ENCODE results near the gene NEMF. TPM values are rescaled to one million over a fixed set of nuclear protein-coding genes. Genes with fewer than 3 reads are reported as not detected.

Gene NEMF
- total RNA-seq, 1 experiment from 2014 or later = 62.7 TPM

GRCh38 chr14:49853572-49854375 lies 1.2 kb upstream of the NEMF start:
- Mint-ChIP-seq H3K4me1 (ENCODE audit: low read depth, unreplicated experiment) (peaks cover 6% of the 10 kb centered on the region), H3K27me3 (ENCODE audit: insufficient read depth, unreplicated experiment) (no peaks in the 10 kb centered on the region), H3K27ac (ENCODE audit: unreplicated experiment) (peak overlapping the region; percentile 99), H3K36me3 (ENCODE audit: insufficient read depth, unreplicated experiment) (peaks cover 27% of the 10 kb centered on the region), H3K4me3 (ENCODE audit: unreplicated experiment) (peak overlapping the region; percentile 100), H3K9me3 (ENCODE audit: unreplicated experiment) (no peaks in the 10 kb centered on the region)
- Histone ChIP-seq H3K4me3 (ENCODE audit: low read depth, low read length) (peak overlapping the region; percentile 84), H3K36me3 (ENCODE audit: control insufficient read depth, insufficient read depth, low read length) (peaks cover 2% of the 10 kb centered on the region), H3K4me1 (peaks cover 9% of the 10 kb centered on the region; the same call in 1 of the 2 replicates), H3K27me3 (replicated peaks; ENCODE audit: control insufficient read depth, insufficient read depth, low read length) (no peaks in the 10 kb centered on the region), H3K9me3 (no peaks in the 10 kb centered on the region)
- POLR2A ChIA-PET = interaction anchor here (1.1 to 2.8 kb wide), 2 partner anchors 8 to 220 kb away, joined by 6 to 19 read pairs; no protein-coding TSS in a partner anchor
- DNase-seq = peak; percentile 87 to 88
- intact Hi-C loops (cut with micrococcal nuclease; ENCODE audit: unreplicated experiment) = loop anchor here (1.0 to 10.0 kb wide), 6 partner anchors 9 to 381 kb away; partner anchors contain the start of genes POLE2 and SOS2
- BruUV-seq (replicated peaks) = no TSS peak
- CTCF ChIA-PET = interaction anchor here (0.5 to 3.0 kb wide), 9 partner anchors 8 to 262 kb away, joined by 3 to 64 read pairs (median 4); partner anchors contain the start of genes MGAT2, RPL36AL and VCPKMT
- peak; percentile 86 to 89 for TF ChIP-seq CTCF (IDR thresholded peaks at IDR 0.05; ENCODE audit: insufficient read depth in 1 of 2, low read depth in 1 of 2, low read length in 1 of 2, severe bottlenecking in 1 of 2, unreplicated experiment in 1 of 2)

GRCh38 chr14:49853158-49853477 lies 530 bp upstream of the NEMF start:
- Mint-ChIP-seq H3K4me3 (ENCODE audit: unreplicated experiment) (peak overlapping the region; percentile 100), H3K27me3 (ENCODE audit: insufficient read depth, unreplicated experiment) (no peaks in the 10 kb centered on the region), H3K4me1 (ENCODE audit: low read depth, unreplicated experiment) (peaks cover 6% of the 10 kb centered on the region), H3K36me3 (ENCODE audit: insufficient read depth, unreplicated experiment) (peaks cover 30% of the 10 kb centered on the region), H3K27ac (ENCODE audit: unreplicated experiment) (peak overlapping the region; percentile 99), H3K9me3 (ENCODE audit: unreplicated experiment) (no peaks in the 10 kb centered on the region)
- H3K27me3 ChIP-seq (replicated peaks; ENCODE audit: control insufficient read depth, insufficient read depth, low read length) = no peaks in the 10 kb centered on the region
- intact Hi-C loops (cut with micrococcal nuclease; ENCODE audit: unreplicated experiment) = loop anchor here (1.0 to 10.0 kb wide), 6 partner anchors 9 to 382 kb away; partner anchors contain the start of genes POLE2 and SOS2
- peaks cover 9% of the 10 kb centered on the region; the same call in 1 of the 2 replicates for H3K4me1 ChIP-seq
- H3K9me3 ChIP-seq = no peaks in the 10 kb centered on the region
- POLR2A ChIA-PET = interaction anchor here (1.0 to 2.8 kb wide), 5 partner anchors 9 to 219 kb away, joined by 3 to 19 read pairs (median 6); no protein-coding TSS in a partner anchor
- CTCF ChIA-PET = interaction anchor here (0.6 to 3.0 kb wide), 13 partner anchors 9 to 679 kb away, joined by 3 to 64 read pairs (median 4); partner anchors contain the start of genes DNAAF2, MAP4K5, POLE2 and VCPKMT
- BruUV-seq (replicated peaks) = no TSS peak
- peaks cover 2% of the 10 kb centered on the region for H3K36me3 ChIP-seq (ENCODE audit: control insufficient read depth, insufficient read depth, low read length)
- no peak for TF ChIP-seq CTCF (IDR thresholded peaks at IDR 0.05; ENCODE audit: insufficient read depth in 1 of 2, low read depth in 1 of 2, low read length in 1 of 2, severe bottlenecking in 1 of 2, unreplicated experiment in 1 of 2)
- no peak for DNase-seq
- peak overlapping the region; percentile 84 for H3K4me3 ChIP-seq (ENCODE audit: low read depth, low read length)

GRCh38 chr14:49851813-49852212 lies 775 bp downstream of the NEMF start:
- Mint-ChIP-seq H3K9me3 (ENCODE audit: unreplicated experiment) (no peaks in the 10 kb centered on the region), H3K27me3 (ENCODE audit: insufficient read depth, unreplicated experiment) (no peaks in the 10 kb centered on the region), H3K36me3 (ENCODE audit: insufficient read depth, unreplicated experiment) (peaks cover 34% of the 10 kb centered on the region), H3K4me1 (ENCODE audit: low read depth, unreplicated experiment) (peaks cover 6% of the 10 kb centered on the region), H3K4me3 (ENCODE audit: unreplicated experiment) (peak overlapping the region; percentile 100), H3K27ac (ENCODE audit: unreplicated experiment) (peak overlapping the region; percentile 99)
- Histone ChIP-seq H3K27me3 (replicated peaks; ENCODE audit: control insufficient read depth, insufficient read depth, low read length) (no peaks in the 10 kb centered on the region), H3K4me1 (peaks cover 9% of the 10 kb centered on the region; the same call in 1 of the 2 replicates), H3K36me3 (ENCODE audit: control insufficient read depth, insufficient read depth, low read length) (peaks cover 2% of the 10 kb centered on the region), H3K4me3 (ENCODE audit: low read depth, low read length) (peak overlapping the region; percentile 84), H3K9me3 (no peaks in the 10 kb centered on the region)
- BruUV-seq (replicated peaks) = no TSS peak
- ChIA-PET POLR2A (interaction anchor here (0.6 to 2.8 kb wide), 3 partner anchors 10 to 264 kb away, joined by 3 to 19 read pairs (median 6); partner anchors contain the start of gene VCPKMT), CTCF (interaction anchor here (0.9 to 3.0 kb wide), 6 partner anchors 10 to 265 kb away, joined by 3 to 64 read pairs (median 4); partner anchors contain the start of genes POLE2 and VCPKMT)
- DNase-seq = no peak
- intact Hi-C loops (cut with micrococcal nuclease; ENCODE audit: unreplicated experiment) = loop anchor here (5.0 to 10.0 kb wide), 4 partner anchors 130 to 383 kb away; partner anchors contain the start of genes POLE2 and SOS2
- TF ChIP-seq CTCF (IDR thresholded peaks at IDR 0.05; ENCODE audit: insufficient read depth in 1 of 2, low read depth in 1 of 2, low read length in 1 of 2, severe bottlenecking in 1 of 2, unreplicated experiment in 1 of 2) = no peak
